Limb (tissue), 2 donors: Measurements from ENCODE around the gene CPSF7.
"Not testable (repeated sequence)": the region's sequence is repeated elsewhere in the genome, so short reads cannot be mapped to it uniquely, and the experiment has no call there.

Source experiments
- DNase-seq, 2 donors: peaks; one replicate each; pipeline ENCODE4 v3.0.0-alpha.2; 2016; ENCODE audit errors: extremely low spot score in 2 of 2

Gene CPSF7

DNA sequence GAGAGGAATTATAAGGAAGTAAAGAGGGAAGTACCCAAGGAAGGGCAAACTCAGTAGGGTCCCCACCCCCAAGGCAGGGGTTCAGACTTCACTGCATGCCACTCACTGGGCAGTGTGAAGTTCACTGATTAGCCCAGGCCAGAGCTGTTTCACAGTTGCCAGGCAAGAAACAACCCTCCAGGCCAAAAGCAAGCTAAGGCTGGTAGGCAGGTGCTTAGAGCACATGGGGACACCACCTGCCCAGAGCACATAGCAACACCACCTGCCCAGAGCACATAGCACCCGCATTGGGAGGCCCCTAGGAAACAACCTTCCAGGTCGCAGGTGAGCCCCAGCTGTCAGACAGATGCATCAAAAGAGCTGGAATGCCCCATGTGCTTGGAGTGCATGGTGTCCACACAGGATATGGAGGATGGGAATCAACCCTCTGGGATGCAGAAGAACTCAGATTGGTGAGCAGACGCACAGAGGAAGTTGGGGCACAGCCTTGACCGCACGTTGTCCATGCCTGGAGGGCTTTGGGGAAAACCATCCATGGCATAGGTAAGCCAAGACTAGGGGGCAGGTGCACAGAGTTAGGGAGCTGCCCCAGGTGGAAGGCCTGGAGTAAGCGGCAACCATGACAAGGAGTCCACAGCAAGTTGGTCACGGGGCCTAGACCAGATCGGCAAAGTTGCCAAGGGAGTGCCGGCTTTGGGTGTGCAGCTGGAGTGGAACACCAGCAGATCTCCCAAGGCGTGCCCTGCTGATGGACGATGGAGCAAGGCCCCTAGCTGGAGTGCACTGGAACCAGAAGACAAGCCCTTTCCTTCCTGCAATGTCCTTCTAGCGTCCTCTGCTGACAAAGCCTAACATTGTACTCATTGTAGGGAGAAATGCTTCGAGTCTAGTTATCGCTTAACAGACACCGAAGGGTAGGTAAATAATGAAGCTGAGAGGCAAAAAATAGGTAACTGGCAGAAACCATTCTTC, 45.2 kb downstream of the CPSF7 start:
- DNase-seq = no peak

- DNase-seq = not testable (repeated sequence)
These were observed 45.9 kb downstream of the CPSF7 start for GRCh38 chr11:61383859-61384258.

DNA sequence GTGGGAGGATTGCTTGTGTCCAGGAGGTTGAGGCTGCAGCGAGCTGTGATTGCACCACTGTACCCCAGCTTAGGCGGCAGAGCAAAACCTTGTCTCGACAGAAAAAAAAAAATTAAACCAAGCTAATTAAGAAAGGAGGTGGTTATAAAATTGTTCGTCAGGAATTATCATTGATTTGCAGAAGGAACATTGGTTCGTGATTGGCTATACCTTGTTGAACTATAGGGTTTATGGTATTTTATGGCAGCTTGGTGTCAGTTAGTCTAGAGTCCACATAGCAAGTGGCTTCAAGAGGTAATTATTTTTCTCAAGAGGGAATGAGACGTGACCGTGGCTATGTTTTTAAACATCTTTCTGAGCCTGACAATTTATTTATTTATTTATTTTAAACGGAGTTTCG, 48.9 kb downstream of the CPSF7 start:
- DNase-seq = no peak

DNA sequence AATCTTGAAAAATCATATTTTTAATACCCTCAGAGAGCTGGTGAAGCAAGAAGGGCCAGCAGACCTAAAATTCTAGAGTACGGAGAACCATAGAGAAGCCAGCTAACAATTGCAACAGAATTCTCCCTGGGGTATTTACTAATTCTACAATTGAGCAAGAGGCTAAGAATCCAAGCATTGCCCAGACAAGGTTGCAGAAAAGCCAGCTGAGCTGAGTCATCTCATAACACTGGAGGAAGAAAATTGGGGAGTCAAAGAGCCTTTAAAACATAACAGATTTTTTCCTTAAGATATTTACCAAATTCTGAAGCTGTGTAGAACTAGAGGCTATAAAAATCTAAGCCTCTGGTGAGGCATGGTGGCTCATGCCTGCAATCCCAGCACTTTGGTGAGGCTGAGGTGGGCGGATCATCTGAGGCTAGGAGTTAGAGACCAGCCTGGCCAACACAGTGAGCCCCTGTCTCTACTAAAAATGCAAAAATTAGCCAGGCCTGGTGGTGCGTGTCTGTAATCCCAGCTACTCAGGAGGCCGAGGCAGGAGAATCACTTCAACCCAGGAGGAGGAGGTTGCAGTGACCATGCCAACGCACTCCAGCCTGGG, 51.0 kb downstream of the CPSF7 start:
- DNase-seq = no peak

DNA sequence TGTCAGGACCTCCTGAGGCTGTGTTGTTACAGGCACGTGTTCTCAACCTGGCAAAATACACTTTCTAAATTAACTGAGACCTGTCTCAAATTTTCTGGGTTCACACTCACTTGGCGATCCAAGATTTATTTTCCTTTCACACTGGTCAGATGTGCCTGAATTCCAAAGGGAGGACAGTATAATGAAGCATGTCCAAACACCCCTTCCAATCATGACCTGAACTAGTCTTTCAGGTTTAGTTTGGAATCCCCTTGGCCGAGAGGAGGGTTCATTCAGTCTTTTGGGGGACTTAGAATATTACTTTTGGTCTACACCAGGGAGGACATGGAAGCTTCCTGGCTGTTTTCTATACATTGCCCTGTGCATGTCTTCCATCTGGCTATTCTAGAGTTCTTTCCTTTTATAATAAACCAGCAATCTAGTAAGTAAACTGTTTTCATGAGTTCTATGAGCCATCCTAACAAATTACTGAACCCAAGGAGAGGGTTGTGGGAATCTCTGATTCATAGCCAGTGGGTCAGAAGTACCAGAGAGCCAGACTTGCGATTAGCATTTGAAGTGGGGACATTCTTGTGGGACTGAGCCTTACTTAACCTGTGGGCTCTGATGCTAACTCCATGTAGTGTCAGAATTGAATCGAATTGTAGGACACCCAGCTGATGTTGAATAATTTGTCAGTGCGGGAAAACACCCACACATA, 52.2 kb downstream of the CPSF7 start:
- no peak for DNase-seq

DNA sequence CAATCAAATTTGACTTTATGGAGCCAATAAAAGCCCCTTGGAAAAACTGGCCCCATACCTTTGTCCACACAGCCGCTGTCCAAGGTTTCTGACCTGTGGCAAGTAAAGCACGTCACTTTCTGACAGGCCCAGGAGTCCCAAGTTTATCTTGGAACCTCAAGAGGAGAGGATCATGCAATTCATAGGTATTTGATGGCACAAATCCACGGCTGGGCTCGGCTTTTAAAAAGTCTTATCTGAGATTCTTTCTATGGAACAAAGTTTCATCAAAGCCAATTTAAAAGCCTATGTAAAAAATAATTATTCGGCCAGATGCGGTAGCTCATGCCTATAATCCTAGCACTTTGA, 54.0 kb downstream of the CPSF7 start:
- DNase-seq = no peak

DNA sequence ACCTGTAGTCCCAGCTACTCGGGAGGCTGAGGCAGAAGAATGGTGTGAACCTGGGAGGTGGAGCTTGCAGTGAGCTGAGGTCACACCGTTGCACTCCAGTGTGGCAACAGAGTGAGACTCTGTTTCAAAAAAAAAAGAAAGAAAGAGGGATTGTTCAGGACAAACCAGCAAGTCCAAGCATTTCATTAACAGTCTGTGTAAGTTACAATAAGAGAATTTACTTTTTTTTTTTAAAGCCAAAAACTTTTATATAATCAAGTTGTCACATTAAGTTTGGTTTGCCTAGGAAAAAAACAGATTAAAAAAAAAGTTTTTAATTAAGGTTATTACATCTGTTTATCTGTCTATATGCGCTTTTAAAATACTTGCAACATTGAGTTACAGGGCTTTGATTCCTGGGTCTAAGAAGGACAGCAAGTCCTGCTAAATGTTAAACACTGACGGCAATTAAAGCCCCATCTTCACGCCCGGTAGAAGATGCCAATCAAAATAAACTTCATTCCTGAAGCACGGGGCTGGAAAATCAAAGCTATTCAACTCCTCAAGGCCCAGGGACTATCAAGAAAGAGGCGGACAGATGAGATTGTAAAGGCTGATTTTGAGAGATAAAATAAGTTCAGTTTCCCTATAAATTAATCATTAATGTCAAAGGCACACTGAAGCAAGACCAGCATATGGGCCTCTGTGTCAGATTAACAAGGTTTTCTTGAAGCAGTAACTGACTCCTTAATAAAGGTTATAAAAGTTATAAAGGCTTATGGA, 56.9 kb downstream of the CPSF7 start:
- no peak for DNase-seq

DNA sequence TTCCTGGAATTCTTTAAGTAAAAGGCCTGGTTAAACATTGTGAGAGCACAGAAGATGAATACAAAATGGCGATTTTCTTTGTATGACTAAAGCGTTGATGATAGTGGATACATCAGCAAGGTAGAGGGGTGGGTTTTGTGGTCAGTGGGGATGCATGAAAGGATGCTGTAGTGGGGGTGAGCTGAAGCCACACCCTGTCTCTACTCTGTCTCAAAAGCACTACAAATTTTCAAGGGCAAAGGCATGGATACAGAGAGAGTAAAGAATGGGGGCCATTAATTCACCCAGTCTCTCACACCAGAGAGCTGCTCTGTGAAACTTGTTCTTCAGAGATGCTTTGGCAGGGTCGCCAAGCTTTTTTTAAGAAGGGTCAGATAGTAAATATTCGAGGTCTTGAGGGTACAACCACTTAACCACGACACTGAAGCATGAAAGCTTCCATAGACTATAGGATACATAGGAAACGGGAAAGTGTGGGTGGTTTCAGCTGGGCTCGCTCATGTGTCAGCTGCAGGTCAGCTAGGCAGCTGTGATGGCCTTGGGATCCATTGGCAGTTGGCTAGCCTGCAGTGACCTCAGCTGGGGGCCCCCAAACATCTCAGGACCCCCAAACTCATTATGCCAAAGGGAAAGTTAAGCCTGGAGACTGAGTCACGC, 59.3 kb downstream of the CPSF7 start:
- no peak for DNase-seq

DNA sequence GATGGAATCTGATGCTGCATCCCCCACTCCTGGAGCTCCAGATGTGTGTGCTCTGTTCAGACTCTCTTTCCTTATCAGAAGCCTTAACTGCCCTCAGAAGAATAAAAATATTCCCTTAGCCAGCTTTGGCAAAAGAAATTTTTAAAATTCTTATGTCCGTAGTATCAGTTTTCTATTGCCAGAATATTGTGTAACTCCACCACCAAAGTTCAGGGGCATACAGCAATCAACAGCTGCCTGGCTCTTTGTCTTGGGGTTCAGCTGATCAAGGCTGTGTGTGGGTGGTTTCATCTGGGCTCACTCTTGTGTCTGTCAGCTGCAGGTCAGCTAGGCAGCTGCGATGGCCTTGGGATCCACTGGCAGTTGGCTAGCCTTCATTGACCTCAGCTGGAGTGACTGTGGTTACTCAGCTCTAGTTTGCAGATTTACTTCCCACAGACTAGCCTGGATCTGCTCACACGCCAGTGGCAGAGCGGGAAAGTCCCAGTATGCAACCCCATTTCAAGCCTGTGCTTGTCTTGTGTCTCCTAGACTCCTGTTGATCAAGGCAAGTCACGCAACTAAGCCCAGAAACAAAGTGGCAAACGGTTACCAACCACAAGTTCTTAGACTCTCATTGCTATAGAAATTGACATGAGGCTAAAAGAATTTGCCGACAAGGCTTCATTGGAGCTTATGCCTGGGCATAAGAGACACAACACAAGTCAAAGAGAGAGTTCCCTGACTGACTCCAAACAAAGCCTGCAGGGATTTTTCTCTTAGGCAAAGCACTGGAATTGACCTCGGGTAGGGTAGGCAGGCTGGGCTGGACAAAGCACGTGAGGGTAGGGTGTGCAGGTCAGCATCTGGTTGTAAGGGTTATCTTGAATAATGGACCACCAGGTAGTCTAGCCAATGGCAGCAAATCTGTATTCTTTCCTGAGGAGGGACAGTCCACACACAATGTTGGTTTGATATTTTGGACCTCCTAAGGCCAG, 60.1 kb downstream of the CPSF7 start:
- no peak for DNase-seq

- no peak for DNase-seq
These were observed 61.1 kb downstream of the CPSF7 start for GRCh38 chr11:61368646-61369045.

DNA sequence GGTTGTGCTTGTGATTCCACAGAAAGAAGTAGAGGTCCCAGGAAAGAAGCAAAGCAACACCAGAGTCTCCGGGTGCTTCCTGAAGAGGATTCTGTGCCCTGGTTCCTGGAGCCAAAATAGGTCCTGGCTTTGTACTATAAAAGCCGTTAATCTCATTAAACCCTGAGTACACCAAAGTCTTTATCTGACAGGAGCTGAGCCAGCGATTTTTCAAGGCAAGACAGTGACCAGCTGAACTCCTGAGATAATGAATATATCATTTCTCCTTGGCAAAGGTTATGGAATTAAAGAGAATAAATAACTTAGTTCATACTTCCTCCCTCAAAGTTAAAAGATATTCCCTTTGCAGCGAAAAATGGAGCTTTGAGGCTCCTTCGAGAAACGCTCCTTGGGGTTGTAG, 62.4 kb downstream of the CPSF7 start:
- DNase-seq = no peak

DNA sequence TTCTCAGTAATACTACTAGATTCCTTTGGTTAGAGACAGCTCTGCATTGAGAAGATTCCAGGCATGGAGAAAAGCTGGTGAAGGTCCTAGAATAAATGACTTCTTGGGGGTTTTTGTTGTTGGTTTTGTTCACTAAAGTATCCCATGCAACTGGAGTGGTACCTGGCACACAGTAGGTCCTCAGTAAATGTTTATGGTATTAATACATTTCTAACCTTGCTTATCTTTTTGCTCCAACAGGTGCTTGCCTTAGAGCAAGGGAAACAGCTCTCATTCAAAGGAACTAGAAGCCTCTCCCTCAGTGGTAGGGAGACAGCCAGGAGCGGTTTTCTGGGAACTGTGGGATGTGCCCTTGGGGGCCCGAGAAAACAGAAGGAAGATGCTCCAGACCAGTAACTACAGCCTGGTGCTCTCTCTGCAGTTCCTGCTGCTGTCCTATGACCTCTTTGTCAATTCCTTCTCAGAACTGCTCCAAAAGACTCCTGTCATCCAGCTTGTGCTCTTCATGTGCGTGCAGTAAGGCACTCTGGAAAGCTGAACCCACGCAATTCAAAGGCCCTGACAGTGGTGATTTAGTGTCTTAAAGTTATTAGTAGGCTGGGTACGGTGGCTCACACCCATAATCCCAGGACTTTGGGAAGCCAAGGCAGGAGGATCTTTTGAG, 65.6 kb downstream of the CPSF7 start:
- no peak for DNase-seq

GRCh38 chr11:61362542-61362875, 67.3 kb downstream of the CPSF7 start:
- no peak for DNase-seq

GRCh38 chr11:61361741-61362541, 67.8 kb downstream of the CPSF7 start, which contains the start of the genes CYB561A3 and TMEM138:
Gene CYB561A3, minus strand, starts transcription at chr11:61361882. Its CDS starts 5,169 bp downstream, at chr11:61356713.
Gene TMEM138, plus strand, starts transcription at chr11:61362374. Its CDS starts 2,017 bp downstream, at chr11:61364391.
- DNase-seq = peak; percentile 92 to 95

DNA sequence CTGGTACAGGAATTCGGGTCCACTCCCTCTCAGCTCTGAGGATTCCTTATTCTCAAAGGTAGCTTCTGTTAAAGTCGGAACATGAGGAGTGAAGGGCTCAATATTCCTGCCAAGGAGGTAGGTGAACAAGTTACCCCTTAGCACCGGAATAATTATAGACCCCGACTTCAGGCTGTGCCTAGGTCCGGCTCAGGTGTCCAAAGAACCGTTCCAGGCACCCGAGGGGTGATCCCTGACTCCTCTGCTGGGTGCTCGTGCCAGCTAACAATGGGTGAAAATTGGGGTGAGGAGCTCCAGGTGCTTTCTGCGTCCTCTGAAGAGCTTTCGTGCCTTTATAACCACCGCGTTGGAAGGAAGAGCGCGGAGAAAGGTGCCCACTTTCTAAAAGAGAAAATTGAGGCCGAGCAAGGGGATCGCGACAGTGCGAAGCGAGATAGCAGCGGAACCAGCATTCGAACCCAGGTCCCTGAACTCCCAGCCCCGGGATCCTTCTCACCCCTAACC, 68.5 kb downstream of the CPSF7 start:
- no peak for DNase-seq

DNA sequence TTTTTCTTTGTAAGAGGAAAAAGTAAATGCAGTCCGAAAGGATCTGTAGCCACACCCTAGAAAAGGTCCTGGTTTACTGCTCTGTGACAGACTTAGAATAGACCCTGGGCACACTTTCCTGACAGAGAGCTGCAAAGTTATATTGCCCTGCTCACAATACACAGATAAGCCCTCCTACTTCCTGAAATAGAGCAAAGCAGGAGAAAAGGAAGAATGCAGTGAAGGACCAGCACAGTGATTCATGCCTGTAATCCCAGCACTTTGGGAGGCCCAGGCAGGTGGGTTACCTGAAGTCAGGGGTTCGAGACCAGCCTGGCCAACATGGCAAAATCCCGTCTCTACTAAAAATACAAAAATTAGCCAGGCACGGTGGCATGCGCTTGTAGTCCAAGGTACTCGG, 70.3 kb downstream of the CPSF7 start:
- DNase-seq = no peak

DNA sequence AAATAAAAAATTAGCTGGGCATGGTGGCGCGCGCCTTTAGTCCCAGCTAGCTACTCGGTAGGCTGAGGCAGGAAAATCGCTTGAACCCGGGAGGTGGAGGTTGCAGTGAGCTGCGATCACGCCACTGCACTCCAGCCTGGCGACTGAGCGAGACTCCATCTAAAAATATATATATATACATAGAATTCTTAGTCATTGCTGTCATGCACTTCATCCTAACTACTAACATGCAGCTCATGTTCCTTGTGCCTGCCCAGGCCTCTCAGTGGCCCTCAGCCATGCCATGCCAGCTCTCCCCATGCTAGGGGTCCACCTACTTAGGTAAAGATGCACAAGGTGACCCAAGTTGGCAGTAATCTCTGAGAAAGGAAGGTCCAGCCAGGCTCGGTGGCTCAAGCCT, 71.2 kb downstream of the CPSF7 start:
- DNase-seq = no peak

DNA sequence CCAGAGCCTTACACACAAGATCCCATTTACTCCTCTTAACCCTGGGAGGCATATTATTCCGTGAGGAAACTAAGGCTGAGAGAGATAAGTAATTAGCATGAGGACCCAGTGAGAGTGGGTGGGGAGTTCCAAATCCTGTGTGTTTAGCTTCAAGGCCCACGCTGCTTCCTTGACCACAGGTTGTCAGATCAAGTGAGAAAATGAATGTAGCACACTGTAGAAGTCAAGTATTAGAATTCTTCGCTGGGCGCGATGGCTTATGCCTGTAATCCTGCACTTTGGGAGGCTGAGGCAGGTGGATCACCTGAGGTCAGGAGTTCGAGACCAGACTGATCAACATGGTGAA, 71.9 kb downstream of the CPSF7 start:
- no peak for DNase-seq
